ENCODE measurements around the gene HIVEP3. TPM values are rescaled to one million over a fixed set of nuclear protein-coding genes. Genes with fewer than 3 reads are reported as not detected.

HIVEP3 gene
- total RNA-seq, 1 experiment from 2014 or later, result 1.4 TPM

- Histone ChIP-seq H3K9me3 (ENCODE audit: control insufficient read depth, low read depth, low read length) (no peaks in the 10 kb centered on the region), H3K27ac (ENCODE audit: insufficient read length, low read depth, low read length) (no peak overlapping the region), H3K14ac (ENCODE audit: insufficient read depth, low read length) (no peak overlapping the region), H4K20me1 (ENCODE audit: control insufficient read depth, insufficient read depth, insufficient read length) (no peaks in the 10 kb centered on the region), H2BK120ac (ENCODE audit: low read depth, low read length, poor library complexity, severe bottlenecking) (no peak overlapping the region), H3K4me1 (ENCODE audit: insufficient read depth, low read length) (no peaks in the 10 kb centered on the region), H2BK15ac (ENCODE audit: low read depth, low read length) (no peak overlapping the region), H3K18ac (ENCODE audit: insufficient read length, low read depth, low read length) (no peak overlapping the region), H4K5ac (ENCODE audit: insufficient read length, low read depth, low read length) (no peak overlapping the region), H4K91ac (ENCODE audit: insufficient read length, low read depth, low read length) (no peak overlapping the region), H3K4ac (ENCODE audit: low read depth, low read length) (no peak overlapping the region), H3K9ac (ENCODE audit: extremely low read depth, insufficient read length, low read length) (no peak overlapping the region), H2BK5ac (ENCODE audit: insufficient read length, low read length) (no peak overlapping the region), H3K79me2 (ENCODE audit: insufficient read depth, low read length) (no peaks in the 10 kb centered on the region), H2BK12ac (ENCODE audit: insufficient read length, low read depth, low read length) (no peak overlapping the region), H3K4me2 (ENCODE audit: insufficient read depth, insufficient read length, low read length) (no peak overlapping the region), H4K8ac (replicated peaks; ENCODE audit: insufficient read length, low read depth, low read length) (no peak overlapping the region), H2AFZ (ENCODE audit: low read length) (no peak overlapping the region), H3T11ph (ENCODE audit: low read length) (no peak overlapping the region), H2BK20ac (ENCODE audit: low read depth, low read length, poor library complexity, severe bottlenecking) (no peak overlapping the region), H3K27me3 (ENCODE audit: insufficient read depth, low read length) (no peaks in the 10 kb centered on the region), H3K23ac (ENCODE audit: insufficient read length, low read depth, low read length) (no peak overlapping the region), H3K56ac (ENCODE audit: insufficient read length, low read depth, low read length) (no peak overlapping the region), H2AK5ac (ENCODE audit: insufficient read length, low read length) (no peak overlapping the region), H3K23me2 (ENCODE audit: insufficient read length, low read depth, low read length, poor library complexity, severe bottlenecking) (no peaks in the 10 kb centered on the region), H3K79me1 (ENCODE audit: insufficient read depth, low read depth, low read length, poor library complexity, severe bottlenecking) (no peaks in the 10 kb centered on the region)
- no peak overlapping the region for H3K4me3 Mint-ChIP-seq
- TF ChIP-seq CTCF (conservative IDR thresholded peaks at IDR 0.05), result no peak
- DNase-seq, result no peak
- peaks cover 7% of the 10 kb centered on the region for H3K27me3 Mint-ChIP-seq (ENCODE audit: low read depth)
- no peaks in the 10 kb centered on the region for H3K36me3 Mint-ChIP-seq (ENCODE audit: insufficient read depth in 1 of 3, low read depth in 3 of 3)
- no peak overlapping the region for H3K27ac Mint-ChIP-seq
- no peaks in the 10 kb centered on the region for H3K9me3 Mint-ChIP-seq
- H3K4me1 Mint-ChIP-seq, result 0 out of 4 replicates have a peak, but pooled peaks cover 0 to 7% of the 10 kb centered on the region in 2 experiments
- WGBS (ENCODE audit: extremely low coverage, insufficient read length, low lambda C conversion rate), result no CpG with 5 or more reads among the region's 4 CpGs
Measured at GRCh38 chr1:41461790-41462679, 456.7 kb downstream of the HIVEP3 start.

Measured in H9 (cell line).